Activated T-helper 17 cell treated with anti-CD3 and anti-CD28 coated beads, Interleukin-2, amount 50 U/mL, for 72 hours (primary cell): ENCODE data around the gene AARS2. TPM values are rescaled to one million over a fixed set of nuclear protein-coding genes. Genes with fewer than 3 reads are reported as not detected.

ENCODE experiments used
- ATAC-seq: fragments of 150-1000 bp; cut with Tn5 transposase; replicated peaks from 2 replicates; pipeline ENCODE4 v1.10.0; 2021; ENCODE audit warnings: mild to moderate bottlenecking, moderate library complexity
- H3K27ac Mint-ChIP-seq: one replicate; pipeline ENCODE4 v1.8.0; 2022; ENCODE audit warnings: mixed read lengths
- H3K27me3 Mint-ChIP-seq: one replicate; pipeline ENCODE4 v1.8.0; 2022; ENCODE audit warnings: mixed read lengths
- H3K36me3 Mint-ChIP-seq: one replicate; pipeline ENCODE4 v1.8.0; 2022; ENCODE audit warnings: low read depth, mild to moderate bottlenecking, mixed read lengths
- H3K4me1 Mint-ChIP-seq: one replicate; pipeline ENCODE4 v1.8.0; 2022; ENCODE audit warnings: mixed read lengths
- H3K4me3 Mint-ChIP-seq: one replicate; pipeline ENCODE4 v1.8.0; 2022; ENCODE audit warnings: mild to moderate bottlenecking, mixed read lengths
- H3K9me3 Mint-ChIP-seq: one replicate; pipeline ENCODE4 v1.8.0; 2022; ENCODE audit warnings: mixed read lengths
- total RNA-seq, 2 donors: library from RNA; stranded (reverse); gene quantifications; one replicate each; pipeline ENCODE4 v1.2.3, GENCODE V29; 2022

Gene AARS2
- total RNA-seq, 2 donors from 2014 or later, result 10.2 to 13.8 TPM

- ATAC-seq, result no peak
- H3K27me3 Mint-ChIP-seq, result peaks cover 46% of the 10 kb centered on the region
- no peaks in the 10 kb centered on the region for H3K9me3 Mint-ChIP-seq
- no peak overlapping the region for H3K4me3 Mint-ChIP-seq
- H3K27ac Mint-ChIP-seq, result no peak overlapping the region
- H3K36me3 Mint-ChIP-seq, result no peaks in the 10 kb centered on the region
- no peaks in the 10 kb centered on the region for H3K4me1 Mint-ChIP-seq
Measured at GRCh38 chr6:44285552-44286284, 27.4 kb downstream of the AARS2 start.

GRCh38 chr6:44284867-44285266 is 28.3 kb downstream of the AARS2 start:
- Mint-ChIP-seq H3K27ac (no peak overlapping the region), H3K36me3 (no peaks in the 10 kb centered on the region), H3K4me1 (no peaks in the 10 kb centered on the region), H3K27me3 (peaks cover 39% of the 10 kb centered on the region), H3K4me3 (no peak overlapping the region), H3K9me3 (no peaks in the 10 kb centered on the region)
- ATAC-seq, result no peak

GRCh38 chr6:44284121-44284520 is 29.0 kb downstream of the AARS2 start:
- no peak for ATAC-seq
- no peak overlapping the region for H3K27ac Mint-ChIP-seq
- peaks cover 36% of the 10 kb centered on the region for H3K27me3 Mint-ChIP-seq
- peaks cover 2% of the 10 kb centered on the region for H3K4me1 Mint-ChIP-seq
- H3K36me3 Mint-ChIP-seq, result no peaks in the 10 kb centered on the region
- no peaks in the 10 kb centered on the region for H3K9me3 Mint-ChIP-seq
- H3K4me3 Mint-ChIP-seq, result no peak overlapping the region

GRCh38 chr6:44278774-44279697 is 34.1 kb downstream of the AARS2 start:
- no peaks in the 10 kb centered on the region for H3K9me3 Mint-ChIP-seq
- H3K27me3 Mint-ChIP-seq, result peaks cover 26% of the 10 kb centered on the region
- ATAC-seq, result no peak

GRCh38 chr6:44278315-44278714 is 34.8 kb downstream of the AARS2 start:
- H3K27ac Mint-ChIP-seq, result no peak overlapping the region
- no peak for ATAC-seq
- H3K4me3 Mint-ChIP-seq, result no peak overlapping the region
- H3K9me3 Mint-ChIP-seq, result no peaks in the 10 kb centered on the region
- H3K36me3 Mint-ChIP-seq, result no peaks in the 10 kb centered on the region
- peaks cover 5% of the 10 kb centered on the region for H3K4me1 Mint-ChIP-seq
- H3K27me3 Mint-ChIP-seq, result peaks cover 27% of the 10 kb centered on the region

More at GRCh38 chr6:44278774-44279697, 34.1 kb downstream of the AARS2 start:
- Mint-ChIP-seq H3K4me3 (no peak overlapping the region), H3K4me1 (peaks cover 5% of the 10 kb centered on the region), H3K36me3 (no peaks in the 10 kb centered on the region), H3K27ac (no peak overlapping the region)

- peaks cover 32% of the 10 kb centered on the region for H3K27me3 Mint-ChIP-seq
- no peak overlapping the region for H3K4me3 Mint-ChIP-seq
- H3K27ac Mint-ChIP-seq, result no peak overlapping the region
- no peaks in the 10 kb centered on the region for H3K9me3 Mint-ChIP-seq
- peaks cover 5% of the 10 kb centered on the region for H3K4me1 Mint-ChIP-seq
- no peaks in the 10 kb centered on the region for H3K36me3 Mint-ChIP-seq
- ATAC-seq, result no peak
Measured at GRCh38 chr6:44277763-44278162, 35.4 kb downstream of the AARS2 start.

GRCh38 chr6:44276667-44277640 is 36.2 kb downstream of the AARS2 start:
- no peak for ATAC-seq
- Mint-ChIP-seq H3K27ac (no peak overlapping the region), H3K4me1 (peaks cover 5% of the 10 kb centered on the region), H3K36me3 (no peaks in the 10 kb centered on the region), H3K4me3 (peak overlapping the region; percentile 17), H3K9me3 (no peaks in the 10 kb centered on the region), H3K27me3 (peaks cover 40% of the 10 kb centered on the region)

- no peaks in the 10 kb centered on the region for H3K9me3 Mint-ChIP-seq
- ATAC-seq, result peak; percentile 27
- H3K36me3 Mint-ChIP-seq, result no peaks in the 10 kb centered on the region
- no peak overlapping the region for H3K4me3 Mint-ChIP-seq
- H3K27me3 Mint-ChIP-seq, result peaks cover 48% of the 10 kb centered on the region
- H3K4me1 Mint-ChIP-seq, result peaks cover 5% of the 10 kb centered on the region
- no peak overlapping the region for H3K27ac Mint-ChIP-seq
Measured at GRCh38 chr6:44275749-44276648, 37.1 kb downstream of the AARS2 start.

- no peak overlapping the region for H3K4me3 Mint-ChIP-seq
- no peak for ATAC-seq
- no peaks in the 10 kb centered on the region for H3K9me3 Mint-ChIP-seq
- peaks cover 49% of the 10 kb centered on the region for H3K27me3 Mint-ChIP-seq
- peaks cover 5% of the 10 kb centered on the region for H3K4me1 Mint-ChIP-seq
- H3K36me3 Mint-ChIP-seq, result no peaks in the 10 kb centered on the region
- no peak overlapping the region for H3K27ac Mint-ChIP-seq
Measured at GRCh38 chr6:44275271-44275748, 37.8 kb downstream of the AARS2 start.

GRCh38 chr6:44273617-44274016 is 39.5 kb downstream of the AARS2 start:
- peaks cover 60% of the 10 kb centered on the region for H3K27me3 Mint-ChIP-seq
- no peaks in the 10 kb centered on the region for H3K4me1 Mint-ChIP-seq
- H3K27ac Mint-ChIP-seq, result no peak overlapping the region
- H3K36me3 Mint-ChIP-seq, result no peaks in the 10 kb centered on the region
- no peak overlapping the region for H3K4me3 Mint-ChIP-seq
- no peaks in the 10 kb centered on the region for H3K9me3 Mint-ChIP-seq
- ATAC-seq, result no peak

GRCh38 chr6:44272999-44273566 is 40.1 kb downstream of the AARS2 start:
- Mint-ChIP-seq H3K4me3 (no peak overlapping the region), H3K4me1 (no peaks in the 10 kb centered on the region)
- ATAC-seq, result no peak

GRCh38 chr6:44272529-44272928 is 40.6 kb downstream of the AARS2 start:
- H3K36me3 Mint-ChIP-seq, result no peaks in the 10 kb centered on the region
- H3K4me3 Mint-ChIP-seq, result no peak overlapping the region
- no peak for ATAC-seq
- no peaks in the 10 kb centered on the region for H3K9me3 Mint-ChIP-seq
- H3K27me3 Mint-ChIP-seq, result peaks cover 55% of the 10 kb centered on the region
- H3K27ac Mint-ChIP-seq, result no peak overlapping the region
- no peaks in the 10 kb centered on the region for H3K4me1 Mint-ChIP-seq

More at GRCh38 chr6:44272999-44273566, 40.1 kb downstream of the AARS2 start:
- H3K9me3 Mint-ChIP-seq, result no peaks in the 10 kb centered on the region
- no peaks in the 10 kb centered on the region for H3K36me3 Mint-ChIP-seq
- peaks cover 60% of the 10 kb centered on the region for H3K27me3 Mint-ChIP-seq
- no peak overlapping the region for H3K27ac Mint-ChIP-seq

GRCh38 chr6:44271914-44272313 is 41.2 kb downstream of the AARS2 start:
- no peaks in the 10 kb centered on the region for H3K9me3 Mint-ChIP-seq
- H3K27ac Mint-ChIP-seq, result no peak overlapping the region
- peaks cover 51% of the 10 kb centered on the region for H3K27me3 Mint-ChIP-seq
- H3K4me1 Mint-ChIP-seq, result peaks cover 2% of the 10 kb centered on the region
- H3K4me3 Mint-ChIP-seq, result peak overlapping the region; percentile 50
- ATAC-seq, result no peak
- H3K36me3 Mint-ChIP-seq, result no peaks in the 10 kb centered on the region
